ENCODE measurements around the gene DDT.
"Not testable (repeated sequence)": the region's sequence is repeated elsewhere in the genome, so short reads cannot be mapped to it uniquely, and the experiment has no call there.

Gene DDT

DNA sequence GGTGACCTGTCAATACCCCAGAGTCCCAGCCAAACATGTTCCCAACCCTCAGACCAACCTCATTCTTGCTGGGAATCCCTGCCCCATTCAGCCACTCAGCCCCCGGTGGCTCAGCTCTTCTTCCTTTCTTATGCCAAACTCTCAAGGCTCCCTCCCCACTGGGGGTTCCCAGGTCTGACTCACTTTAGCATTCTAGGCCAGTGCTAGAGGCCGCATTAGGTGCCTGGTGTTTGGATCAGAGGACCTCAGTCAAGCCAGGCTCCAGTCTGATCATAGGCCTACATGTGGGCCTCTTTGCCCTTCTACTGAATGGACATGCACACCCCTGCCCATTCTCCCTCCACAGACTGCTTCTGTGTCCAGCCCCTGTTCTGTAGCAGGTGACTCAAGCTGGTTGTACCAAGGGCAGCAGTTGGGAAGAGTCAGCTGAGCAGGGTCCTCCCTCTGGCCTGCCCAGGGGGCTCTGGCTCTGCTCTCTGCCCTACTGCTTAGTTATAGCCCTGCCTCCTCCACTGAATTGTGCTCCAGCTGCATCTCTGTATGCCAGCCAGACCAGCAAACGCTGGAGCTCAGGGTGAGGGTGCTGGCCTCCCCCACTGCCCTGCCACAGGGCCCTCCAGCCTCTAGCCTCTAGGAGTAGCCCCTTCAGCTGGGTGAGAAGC lies 15.5 kb upstream of the DDT start:
- not testable (repeated sequence) for DNase-seq (ENCODE audit: low spot score)

- not testable (repeated sequence) for DNase-seq (ENCODE audit: low spot score)
These were observed 12.4 kb upstream of the DDT start for GRCh38 chr22:23986538-23987178.

DNA sequence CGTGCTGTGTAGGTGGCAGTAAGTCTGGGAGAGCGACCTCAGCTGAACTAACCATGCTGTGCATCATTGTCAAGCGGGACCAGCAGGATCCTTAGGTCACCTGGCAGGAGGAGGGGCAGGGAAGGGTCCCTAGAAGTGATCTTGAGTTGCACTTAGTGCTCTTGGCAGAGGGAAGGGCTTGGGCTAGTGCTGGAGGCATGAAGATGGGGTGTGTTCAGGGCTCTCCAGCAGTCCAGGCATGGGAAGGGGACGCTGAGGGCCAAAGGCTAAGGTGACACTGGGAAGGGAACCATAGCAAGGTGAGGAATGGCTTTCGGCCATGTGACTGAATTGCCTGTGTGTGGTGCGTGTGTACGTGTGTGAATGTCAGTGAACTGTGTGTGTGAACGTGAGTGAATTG lies 11.8 kb upstream of the DDT start:
- not testable (repeated sequence) for DNase-seq (ENCODE audit: low spot score)

- no peak for DNase-seq (ENCODE audit: low spot score)
These were observed 10.2 kb upstream of the DDT start for GRCh38 chr22:23984430-23984829.

GRCh38 chr22:23980567-23980966 lies 6.3 kb upstream of the DDT start:
- not testable (repeated sequence) for DNase-seq (ENCODE audit: low spot score)

- not testable (repeated sequence) for DNase-seq (ENCODE audit: low spot score)
These were observed 5.5 kb upstream of the DDT start, which contains the start of gene GSTT2 for GRCh38 chr22:23979557-23980240. Gene GSTT2 (plus strand): TSS chr22:23980134.

DNA sequence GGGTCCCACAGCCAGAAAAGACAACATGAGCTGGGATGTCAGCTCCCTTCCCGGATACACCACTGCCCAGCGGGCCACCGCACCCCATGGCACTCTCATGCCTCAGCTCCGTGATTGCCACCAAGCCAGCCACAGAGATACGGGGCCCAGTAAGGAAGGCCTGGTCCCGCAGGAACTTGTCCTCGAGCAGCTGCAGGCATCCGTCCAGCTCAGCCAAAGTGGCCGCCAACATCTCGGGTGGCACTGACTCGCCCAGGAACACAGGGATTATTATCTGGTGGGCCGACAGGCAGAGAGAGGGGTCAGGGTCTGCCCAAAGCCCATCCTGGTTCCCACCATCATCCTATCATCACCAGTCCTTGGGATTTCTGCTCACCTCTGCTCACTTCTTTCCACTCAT lies 3.1 kb upstream of the DDT start:
- DNase-seq (ENCODE audit: low spot score) = not testable (repeated sequence)

DNA sequence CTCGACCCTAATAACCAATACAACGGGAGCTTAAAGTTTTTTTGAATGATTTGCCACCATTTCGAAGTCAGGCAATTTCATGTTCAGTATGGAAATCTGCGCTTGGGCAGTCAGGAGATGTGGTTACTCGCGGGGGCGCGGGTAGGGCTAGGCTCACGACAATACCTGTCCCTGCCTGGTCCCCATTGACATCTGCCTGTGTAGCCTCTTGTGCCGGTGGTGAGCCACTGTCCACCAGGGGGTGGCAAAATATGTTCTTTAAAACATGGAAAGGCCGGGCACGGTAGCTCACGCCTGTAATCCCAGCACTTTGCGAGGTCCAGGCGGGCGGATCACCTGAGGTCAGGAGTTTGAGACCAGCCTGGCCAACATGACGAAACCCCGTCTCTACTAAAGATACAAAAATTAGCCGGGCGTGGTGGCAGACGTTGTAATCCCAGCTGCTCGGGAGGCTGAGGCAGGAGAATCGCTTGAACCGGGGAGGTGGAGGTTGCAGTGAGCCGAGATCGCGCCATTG lies 653 bp upstream of the DDT start:
- DNase-seq (ENCODE audit: low spot score) = not testable (repeated sequence)

DNA sequence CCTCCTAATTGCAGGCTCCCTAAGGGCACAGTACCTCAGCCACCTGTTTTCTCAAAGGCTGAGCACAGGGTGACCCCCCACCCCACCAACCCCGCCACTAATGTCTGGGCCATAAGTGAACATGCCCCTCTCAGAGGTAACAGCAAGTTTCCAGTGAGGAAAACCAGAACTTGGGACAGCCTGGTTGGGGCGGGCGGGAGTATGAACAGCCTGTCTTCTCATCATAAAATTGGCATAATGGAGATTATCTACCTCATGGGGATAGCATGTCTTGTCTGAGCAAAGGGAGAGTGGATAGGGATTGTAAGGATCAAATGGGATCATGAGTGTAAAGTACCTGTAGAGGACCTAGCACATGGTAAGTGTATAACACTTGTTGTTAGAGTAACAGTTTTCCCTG lies 2.3 kb downstream of the DDT start:
- DNase-seq (ENCODE audit: low spot score) = not testable (repeated sequence)

DNA sequence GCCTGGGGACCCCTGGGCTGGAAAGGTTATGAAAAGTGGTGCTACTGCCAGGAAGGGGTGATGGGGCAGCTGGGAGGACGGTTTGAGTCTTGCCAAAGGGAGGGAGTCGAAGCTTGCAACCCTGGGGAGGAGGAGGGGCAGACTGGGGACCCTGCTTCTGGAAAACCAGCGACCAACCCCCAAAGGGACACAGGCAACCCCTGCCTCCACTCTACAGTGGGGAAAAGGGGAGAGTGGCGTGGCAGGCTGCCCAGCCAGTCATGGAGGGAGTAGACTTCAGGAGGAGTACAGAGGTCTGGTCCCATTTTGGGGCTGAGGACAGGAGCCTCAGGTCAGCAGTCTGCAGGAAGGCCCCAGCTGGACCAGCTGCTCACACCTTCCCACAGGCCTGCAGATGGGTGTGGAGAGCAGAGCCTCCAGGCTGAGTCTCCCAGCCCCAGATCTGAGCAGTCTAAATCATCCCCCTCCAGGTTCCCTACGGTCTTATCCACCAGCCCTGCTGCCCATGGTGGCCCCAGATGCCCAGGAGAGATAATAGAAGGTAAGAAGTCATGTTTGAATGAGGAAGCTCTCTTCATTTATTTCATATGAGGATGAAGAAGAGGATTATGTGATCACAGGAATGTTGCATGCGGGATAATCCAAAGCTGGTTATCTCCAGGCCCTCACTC lies 3.3 kb downstream of the DDT start:
- DNase-seq (ENCODE audit: low spot score) = no peak

- no peak for DNase-seq (ENCODE audit: low spot score)
These were observed 4.0 kb downstream of the DDT start for GRCh38 chr22:23970201-23970641.

DNA sequence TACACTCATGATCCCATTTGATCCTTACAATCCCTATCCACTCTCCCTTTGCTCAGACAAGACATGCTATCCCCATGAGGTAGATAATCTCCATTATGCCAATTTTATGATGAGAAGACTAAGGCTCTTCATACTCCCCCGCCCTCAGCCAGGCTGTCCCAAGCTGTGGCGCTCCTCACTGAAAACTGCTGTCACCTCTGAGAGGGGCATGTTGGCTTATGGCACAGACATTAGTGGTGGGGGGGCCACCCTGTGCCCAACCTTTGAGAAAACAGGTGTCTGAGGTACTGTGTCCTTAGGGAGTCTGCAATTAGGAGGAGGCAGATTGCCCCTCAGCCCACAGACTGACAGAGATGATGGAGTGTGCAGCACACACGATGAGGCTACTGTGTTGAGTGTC lies 5.2 kb downstream of the DDT start:
- DNase-seq (ENCODE audit: low spot score) = no peak

DNA sequence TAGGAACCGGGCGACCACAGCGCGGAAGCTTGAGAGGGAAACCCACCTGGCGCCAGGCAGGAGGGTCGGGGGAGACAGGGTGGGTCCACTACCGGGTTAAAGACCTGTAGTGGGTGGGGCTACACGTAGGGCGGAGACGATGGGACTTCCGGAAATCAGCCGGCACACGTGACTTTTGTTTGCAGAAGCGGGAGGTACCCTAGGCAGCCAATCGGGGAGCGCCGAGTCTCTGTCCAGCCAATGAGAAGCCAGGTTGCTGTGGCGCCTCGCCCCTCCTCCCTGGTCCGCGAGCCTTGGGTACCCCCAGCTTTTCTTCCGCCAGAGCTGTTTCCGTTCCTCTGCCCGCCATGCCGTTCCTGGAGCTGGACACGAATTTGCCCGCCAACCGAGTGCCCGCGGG lies 7.7 kb downstream of the DDT start, which contains the start of gene DDTL:
Gene DDTL, plus strand, starts transcription at position 321 of the 400 bp plus-strand sequence. Its CDS starts 27 bp downstream, at position 348.
- DNase-seq (ENCODE audit: low spot score) = not testable (repeated sequence)

DNA sequence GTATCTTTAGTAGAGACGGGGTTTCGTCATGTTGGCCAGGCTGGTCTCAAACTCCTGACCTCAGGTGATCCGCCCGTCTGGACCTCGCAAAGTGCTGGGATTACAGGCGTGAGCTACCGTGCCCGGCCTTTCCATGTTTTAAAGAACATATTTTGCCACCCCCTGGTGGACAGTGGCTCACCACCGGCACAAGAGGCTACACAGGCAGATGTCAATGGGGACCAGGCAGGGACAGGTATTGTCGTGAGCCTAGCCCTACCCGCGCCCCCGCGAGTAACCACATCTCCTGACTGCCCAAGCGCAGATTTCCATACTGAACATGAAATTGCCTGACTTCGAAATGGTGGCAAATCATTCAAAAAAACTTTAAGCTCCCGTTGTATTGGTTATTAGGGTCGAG lies 8.1 kb downstream of the DDT start:
- not testable (repeated sequence) for DNase-seq (ENCODE audit: low spot score)

GRCh38 chr22:23961084-23961771 lies 13.0 kb downstream of the DDT start, which contains the start of gene GSTT2B:
Gene GSTT2B (minus strand): TSS chr22:23961195. CDS start chr22:23961131, 64 bp downstream.
- DNase-seq (ENCODE audit: low spot score) = not testable (repeated sequence)

DNA sequence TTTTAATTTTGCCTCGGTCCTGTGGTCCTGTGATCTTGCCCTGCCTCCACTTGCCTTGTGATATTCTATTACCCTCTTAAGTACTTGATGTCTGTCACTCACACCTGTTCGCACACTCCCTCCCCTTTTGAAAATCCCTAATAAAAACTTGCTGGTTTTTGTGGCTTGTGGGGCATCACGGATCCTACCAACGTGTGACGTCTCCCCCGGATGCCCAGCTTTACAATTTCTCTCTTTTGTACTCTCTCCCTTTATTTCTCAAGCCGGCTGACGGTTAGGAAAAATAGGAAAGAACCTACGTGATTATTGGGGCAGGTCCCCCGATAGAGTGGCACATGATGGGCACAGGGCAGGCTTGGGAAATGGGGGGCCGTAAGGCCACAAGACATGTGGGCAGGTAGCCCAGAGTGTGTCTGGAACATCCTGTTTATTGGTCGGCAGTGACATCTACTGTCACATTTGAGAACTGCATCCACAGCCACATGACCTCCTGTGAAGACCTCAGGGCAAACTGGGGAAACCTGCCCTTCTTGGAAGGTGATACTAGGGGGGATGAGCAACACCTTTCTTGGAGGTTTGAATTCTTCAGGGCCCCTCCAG lies 17.8 kb downstream of the DDT start:
- DNase-seq (ENCODE audit: low spot score) = peak; percentile 53

- not testable (repeated sequence) for DNase-seq (ENCODE audit: low spot score)
These were observed 18.4 kb downstream of the DDT start for GRCh38 chr22:23955886-23956285.

- DNase-seq (ENCODE audit: low spot score) = not testable (repeated sequence)
These were observed 19.3 kb downstream of the DDT start for GRCh38 chr22:23954991-23955305.

GRCh38 chr22:23954193-23954990 lies 19.8 kb downstream of the DDT start:
- not testable (repeated sequence) for DNase-seq (ENCODE audit: low spot score)

GRCh38 chr22:23953485-23953884 lies 20.8 kb downstream of the DDT start:
- not testable (repeated sequence) for DNase-seq (ENCODE audit: low spot score)
